MM.1S (cell line): ENCODE data around the gene DENND5B.

Source experiments
- EZH2 ChIP-seq: fragments of 300-600 bp; sonication (generic); optimal IDR thresholded peaks from 2 replicates; pipeline ENCODE3; 2017; ENCODE audit warnings: low read depth, mild to moderate bottlenecking, antibody characterized with exemption, low read length, mixed read lengths
- TF ChIP-seq, protein P1 (sequence below): fragments of 300-600 bp; sonication (generic); IDR thresholded peaks from 2 replicates; pipeline ENCODE4 v1.5.1; 2016; ENCODE audit warnings: antibody characterized with exemption, low read length, mixed read lengths

DNA sequence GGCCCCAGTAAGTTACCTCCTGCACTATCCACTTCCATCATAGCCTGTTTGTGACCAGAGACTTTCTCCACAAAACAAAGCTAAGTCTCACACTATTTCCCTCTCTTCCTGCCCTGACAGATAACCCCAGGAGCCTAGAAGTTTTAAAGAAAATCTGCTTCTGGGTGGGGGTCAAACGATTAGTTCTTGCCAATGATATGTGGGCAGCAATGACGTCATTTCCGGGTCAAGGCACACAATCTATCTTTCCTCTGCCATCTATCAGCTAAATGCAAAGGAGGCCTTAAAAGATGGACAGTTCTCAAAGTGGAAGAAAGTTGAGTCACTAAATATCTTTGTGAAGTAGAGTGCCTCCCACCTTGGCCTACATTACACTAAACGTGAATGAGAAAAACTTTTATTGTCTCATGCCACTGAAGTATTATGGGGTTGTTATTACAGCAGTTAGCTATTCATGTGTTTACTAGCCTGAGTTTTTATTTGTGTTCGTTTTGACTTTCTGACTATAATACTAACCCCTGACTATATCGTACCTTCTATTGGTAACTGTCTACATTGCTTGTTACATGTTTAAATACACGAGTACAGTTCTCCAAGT lies 86.2 kb downstream of the DENND5B start:
- TF ChIP-seq, protein P1, sequence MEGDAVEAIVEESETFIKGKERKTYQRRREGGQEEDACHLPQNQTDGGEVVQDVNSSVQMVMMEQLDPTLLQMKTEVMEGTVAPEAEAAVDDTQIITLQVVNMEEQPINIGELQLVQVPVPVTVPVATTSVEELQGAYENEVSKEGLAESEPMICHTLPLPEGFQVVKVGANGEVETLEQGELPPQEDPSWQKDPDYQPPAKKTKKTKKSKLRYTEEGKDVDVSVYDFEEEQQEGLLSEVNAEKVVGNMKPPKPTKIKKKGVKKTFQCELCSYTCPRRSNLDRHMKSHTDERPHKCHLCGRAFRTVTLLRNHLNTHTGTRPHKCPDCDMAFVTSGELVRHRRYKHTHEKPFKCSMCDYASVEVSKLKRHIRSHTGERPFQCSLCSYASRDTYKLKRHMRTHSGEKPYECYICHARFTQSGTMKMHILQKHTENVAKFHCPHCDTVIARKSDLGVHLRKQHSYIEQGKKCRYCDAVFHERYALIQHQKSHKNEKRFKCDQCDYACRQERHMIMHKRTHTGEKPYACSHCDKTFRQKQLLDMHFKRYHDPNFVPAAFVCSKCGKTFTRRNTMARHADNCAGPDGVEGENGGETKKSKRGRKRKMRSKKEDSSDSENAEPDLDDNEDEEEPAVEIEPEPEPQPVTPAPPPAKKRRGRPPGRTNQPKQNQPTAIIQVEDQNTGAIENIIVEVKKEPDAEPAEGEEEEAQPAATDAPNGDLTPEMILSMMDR, result no peak
- TF ChIP-seq EZH2, result no peak
